Stimulated activated CD4-positive, alpha-beta T cell treated with anti-CD3 and anti-CD28 coated beads, Interleukin-4, amount 100 ng/mL, for 24 hours (primary cell): Measurements from ENCODE around the gene SAMD13.
A peak's percentile ranks its signal among the peaks of the same experiment; 100 is the strongest.

ENCODE experiments used
- DNase-seq: peaks from one replicate; pipeline ENCODE4 v3.0.0-alpha.2; 2020

SAMD13 gene

DNA sequence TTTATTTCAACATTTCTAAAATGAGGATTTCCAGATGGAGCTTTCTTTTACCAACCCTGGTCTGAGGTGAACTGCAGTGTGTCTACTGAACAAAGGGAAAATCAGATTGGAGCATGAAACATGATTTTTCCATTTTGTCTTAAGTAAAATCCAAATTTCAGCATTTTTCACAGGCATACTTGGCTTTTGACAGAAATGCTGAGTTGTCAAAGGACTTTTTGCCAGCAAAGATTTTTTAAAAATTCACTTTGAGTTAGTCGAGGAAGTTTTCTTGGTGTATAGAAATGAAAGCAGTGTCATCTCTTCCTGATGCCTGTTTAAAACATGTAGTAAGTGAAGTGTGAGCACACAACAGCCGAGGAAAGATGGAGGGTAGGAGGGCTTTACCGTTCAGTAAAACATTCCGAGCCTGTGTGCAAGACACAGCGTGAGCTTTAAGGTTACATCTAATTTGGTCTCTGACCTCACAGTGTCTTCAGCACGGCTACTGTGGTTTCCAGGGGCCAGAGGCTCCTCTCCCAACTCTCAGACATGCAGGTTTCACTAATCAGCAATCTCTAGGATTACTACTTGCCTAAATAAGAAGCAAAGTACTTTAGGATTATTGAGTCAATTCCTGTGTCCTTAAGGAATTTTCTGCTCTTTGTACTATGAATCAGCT lies 45.9 kb downstream of the SAMD13 start:
- no peak for DNase-seq

DNA sequence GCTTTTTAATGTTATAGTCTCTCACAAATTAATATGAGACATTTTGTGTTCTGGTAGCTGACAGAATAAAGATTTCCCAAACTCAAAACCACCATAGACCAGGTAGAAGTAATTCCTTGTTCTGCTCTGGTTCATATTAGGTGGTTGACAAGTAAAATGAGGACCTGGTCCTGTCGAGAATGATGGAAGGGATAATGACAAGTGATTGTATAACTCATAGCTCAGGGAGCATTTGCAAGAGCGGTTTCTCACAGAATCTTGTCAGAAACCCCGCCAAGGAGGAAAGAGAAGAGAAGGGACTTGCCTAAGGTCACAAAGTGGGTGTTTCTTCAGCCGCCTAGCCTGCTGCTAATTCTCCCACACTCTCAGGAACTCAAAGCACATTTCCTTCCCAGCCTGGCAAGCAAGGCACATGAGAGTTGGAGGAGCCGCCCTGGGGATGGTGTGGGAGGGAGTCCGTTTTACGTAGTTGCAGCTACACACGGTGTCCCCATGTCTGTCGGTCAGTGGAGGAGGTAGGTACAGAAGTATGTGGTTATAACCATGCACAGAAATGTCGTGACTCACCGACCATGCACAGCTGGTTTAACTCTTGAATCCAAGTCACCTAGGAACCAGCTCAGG lies 46.5 kb downstream of the SAMD13 start:
- DNase-seq: no peak

DNA sequence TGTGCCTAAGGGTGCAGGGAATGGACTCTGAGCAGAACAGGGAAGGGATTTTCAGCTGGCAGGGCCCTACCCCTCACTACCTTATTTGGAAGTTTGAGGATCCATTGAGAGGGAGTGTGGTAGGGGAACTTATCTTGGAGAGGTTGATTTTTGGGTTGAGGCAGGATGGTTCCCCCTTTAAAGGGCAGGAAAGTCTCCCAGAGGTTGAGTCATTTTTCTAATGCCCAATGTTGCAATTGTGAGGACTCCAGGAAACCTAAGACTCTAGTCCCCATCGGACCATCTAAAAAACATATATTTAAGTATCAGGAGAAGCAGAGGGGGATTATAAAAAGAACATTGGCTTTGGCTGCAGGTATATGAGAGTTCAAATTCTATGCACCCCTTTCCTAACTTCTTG lies 47.3 kb downstream of the SAMD13 start:
- DNase-seq: no peak

DNA sequence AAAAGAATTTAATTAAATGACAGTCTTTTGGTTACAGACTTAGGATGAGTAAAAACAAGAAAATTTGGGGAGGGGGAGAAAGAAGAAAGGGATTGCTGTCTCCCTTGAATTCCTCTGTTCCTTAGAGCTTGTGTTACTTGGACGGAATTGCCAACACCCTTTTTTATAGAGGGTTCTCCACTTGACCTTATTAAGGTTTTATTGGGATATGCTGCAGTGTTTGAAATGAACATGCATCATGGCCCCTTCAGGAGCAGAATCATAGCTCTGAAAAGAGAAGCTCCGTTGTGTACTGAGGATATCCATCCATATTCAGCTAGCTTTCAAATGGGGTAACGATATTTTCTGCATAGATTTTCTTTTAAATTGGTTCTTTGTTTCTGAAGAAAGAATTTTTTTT lies 48.6 kb downstream of the SAMD13 start:
- no peak for DNase-seq

DNA sequence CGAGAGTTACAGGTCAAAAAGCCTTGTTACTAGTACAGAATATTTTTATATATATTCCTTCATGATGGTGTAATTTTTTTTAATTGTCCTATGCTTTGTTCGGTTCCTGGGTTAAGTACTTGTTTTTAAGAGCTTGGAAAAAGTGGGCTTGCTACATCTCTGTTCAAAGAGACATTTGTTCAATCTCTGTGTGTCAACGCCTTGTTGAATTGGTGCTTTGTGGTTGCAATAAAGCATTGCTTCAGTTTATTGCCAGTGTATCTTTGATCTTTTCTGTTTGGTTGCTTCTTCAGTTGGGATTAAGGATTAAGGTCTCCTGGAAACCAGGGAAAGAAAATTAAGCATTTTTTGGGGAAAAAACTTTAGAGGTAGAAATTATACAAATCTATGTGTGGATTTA lies 49.0 kb downstream of the SAMD13 start:
- DNase-seq: no peak

DNA sequence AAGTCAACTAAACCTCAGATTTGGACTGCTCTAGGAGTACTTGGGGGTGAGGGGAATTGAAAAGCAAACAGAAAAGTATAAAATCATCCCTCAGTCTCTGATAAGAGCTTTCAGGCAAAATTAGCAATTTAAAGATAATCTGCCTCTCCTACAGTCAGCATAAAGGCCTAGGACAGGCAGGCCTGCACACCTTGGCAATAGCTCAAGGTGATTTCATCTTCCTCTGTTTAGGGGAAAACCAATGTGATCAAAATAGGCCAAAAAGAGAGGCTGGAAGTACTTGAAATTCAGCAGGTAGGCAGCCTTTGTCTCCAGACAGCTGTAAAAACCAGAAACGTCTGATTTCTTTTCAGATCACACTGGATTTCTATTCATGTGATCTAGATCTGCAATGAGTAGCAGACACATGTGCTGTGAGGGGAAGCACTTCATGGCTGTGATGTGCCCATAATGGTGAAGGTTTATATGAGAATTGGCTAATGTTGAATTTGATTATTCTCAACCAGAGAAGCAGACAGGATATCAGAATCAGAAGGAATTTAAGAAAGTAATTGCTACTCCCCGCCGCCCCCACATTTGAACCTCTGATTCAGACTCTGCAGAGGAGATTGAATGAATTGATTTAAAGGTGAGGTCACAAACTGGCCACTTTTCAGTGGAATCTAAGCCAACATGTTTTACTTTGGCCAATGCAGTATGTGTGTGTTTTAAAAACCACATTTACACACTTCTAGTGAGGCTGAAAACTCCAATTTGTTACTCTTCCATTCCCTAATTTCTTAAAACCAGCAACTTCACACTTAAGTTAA lies 51.0 kb downstream of the SAMD13 start:
- DNase-seq: no peak

DNA sequence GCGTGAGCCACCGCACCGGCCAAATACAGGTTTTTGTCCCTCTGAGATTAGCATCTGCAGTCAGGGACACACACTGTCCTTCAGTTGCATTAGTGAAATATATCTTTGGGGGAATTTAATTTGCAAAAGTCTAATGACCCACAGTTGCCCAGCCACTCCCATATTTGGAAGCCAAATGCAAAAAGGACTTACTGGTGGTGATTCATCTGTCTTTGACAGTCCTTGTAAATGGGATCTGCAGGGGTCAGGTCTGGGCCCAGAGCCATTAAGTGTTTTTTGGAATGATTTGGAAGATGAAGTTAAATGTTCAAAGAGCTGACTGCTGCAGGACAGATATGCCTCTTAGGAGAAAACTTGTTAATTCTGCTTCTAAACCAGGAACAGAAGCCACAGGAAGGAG lies 52.2 kb downstream of the SAMD13 start:
- no peak for DNase-seq

DNA sequence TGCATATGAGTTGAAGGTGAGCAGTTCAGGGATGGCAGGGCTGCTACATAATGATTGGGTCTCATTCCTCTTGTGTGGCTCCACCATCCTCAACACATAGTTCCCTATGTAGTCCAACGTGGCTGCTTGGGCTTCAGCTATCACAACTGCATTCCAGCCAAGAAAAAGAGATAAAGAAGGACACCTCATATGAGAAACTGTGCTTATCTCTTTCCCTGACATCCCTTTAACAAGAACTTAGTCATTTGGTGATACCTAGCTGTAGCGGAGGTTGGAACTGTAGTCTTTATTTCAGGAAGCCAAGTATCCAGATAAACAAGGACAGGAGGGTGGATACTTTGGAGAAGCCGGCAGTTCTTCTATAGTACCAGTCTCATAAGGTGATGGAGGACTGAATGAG lies 54.0 kb downstream of the SAMD13 start:
- DNase-seq: no peak

DNA sequence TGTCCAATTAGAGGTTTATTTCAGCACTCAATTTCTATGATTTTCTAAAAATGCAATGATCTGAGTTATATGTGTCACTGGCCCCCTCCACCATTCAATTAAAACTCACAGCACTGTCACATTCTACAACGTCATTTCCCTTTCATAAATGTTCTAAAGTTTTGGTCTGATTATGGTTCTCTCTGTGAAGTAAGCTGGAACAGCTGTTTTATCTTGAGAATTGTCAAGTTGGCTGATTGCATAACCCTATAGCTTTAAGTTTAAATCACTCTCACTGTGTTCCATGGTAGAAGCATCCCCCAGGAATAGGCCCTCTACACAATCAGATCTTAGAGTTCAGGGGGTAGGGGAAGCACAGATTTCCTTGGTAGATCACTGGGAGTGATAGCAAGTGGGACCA lies 55.4 kb downstream of the SAMD13 start:
- DNase-seq: no peak

DNA sequence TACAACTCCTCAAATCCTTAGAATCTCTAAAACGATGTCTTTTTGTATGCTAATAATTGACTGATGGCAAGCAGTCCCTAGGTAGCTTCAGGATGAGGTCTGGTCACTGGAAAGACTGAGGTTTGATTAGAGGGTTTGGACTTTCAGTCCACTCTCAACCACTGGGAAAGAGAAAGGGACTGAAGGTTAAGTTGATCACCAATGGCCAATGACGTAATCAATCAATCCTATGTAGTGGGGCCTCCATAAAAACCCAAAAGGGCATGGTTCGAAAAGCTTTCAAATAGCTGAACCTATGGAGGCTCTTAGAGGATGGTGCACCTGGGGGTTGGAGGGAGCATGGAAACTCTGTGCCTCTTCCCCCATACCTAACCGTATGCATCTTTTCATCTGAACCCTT lies 57.2 kb downstream of the SAMD13 start:
- no peak for DNase-seq

DNA sequence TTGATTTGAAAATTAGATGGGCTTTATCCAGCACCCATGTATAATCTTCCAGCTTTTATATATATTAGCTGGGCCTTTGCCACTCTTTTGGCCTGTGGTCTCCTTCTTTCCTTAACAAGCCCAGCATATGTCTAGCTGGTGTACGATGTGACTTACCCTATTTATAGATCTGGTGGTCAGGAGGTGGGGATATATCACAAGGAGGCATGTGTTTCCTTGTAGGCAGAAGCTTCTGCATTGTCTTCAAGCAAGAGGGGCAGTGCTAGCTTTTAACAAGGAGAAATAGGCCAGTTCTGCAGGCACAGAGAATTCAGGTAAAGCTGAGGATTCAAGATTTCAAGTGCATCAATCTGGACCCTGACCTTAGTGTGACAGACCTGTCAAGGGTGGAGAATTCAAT lies 58.8 kb downstream of the SAMD13 start:
- DNase-seq: no peak

DNA sequence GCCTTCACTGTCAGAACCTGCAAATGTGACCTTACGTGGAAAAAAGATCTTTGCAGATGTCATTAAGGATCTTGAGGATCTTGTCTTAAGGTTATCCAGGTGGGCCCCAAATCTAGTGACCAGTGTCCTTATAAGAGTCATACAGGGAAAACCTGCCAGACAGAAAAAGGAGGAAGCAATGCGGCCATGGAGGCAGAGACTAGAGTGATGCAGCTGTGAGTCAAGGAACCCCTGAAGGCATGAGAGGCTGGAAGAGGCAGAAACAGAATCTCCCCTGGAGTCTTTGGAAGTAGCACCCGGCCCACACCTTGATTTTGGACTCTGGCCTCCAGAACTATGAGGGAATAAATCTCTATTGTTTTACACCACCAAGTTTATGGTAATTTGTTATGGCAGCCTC lies 60.3 kb downstream of the SAMD13 start:
- no peak for DNase-seq

DNA sequence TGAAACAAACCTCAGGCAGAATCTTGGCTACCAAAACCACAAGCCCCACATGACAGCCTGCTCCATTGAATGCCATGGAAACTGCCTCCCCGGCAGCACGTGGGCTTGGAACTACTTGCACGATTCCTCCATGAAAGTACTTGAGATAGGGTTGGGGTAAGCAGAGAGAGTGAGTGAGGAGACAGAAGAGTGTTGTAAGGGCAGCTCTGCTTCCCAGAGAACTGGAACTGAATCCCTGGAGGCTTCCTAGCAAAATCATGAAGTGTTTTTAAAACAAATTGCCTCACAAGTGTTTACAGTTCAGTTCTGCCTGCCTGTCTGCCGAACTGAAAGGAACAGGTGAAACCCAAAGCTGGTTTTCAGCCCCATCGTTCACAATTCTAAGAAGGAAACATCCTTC lies 61.5 kb downstream of the SAMD13 start:
- no peak for DNase-seq

DNA sequence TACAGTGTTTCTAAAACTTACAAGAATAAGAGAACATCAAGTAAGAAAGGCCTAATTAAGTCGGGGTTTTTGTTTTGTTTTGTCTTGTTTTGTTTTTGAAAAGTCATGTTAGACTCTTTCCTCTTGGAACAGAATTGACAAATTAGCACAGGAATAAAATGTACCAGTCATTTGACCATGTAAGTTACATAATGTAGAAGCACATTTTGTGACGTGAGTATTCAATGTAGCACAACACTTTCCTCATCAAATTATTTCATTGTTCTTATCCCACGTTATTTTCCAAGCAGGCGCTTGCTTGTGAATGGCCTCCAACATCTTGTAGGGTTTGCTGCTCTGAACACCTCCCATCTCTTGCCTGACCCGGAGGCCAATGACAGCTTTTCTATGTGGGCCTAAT lies 62.1 kb downstream of the SAMD13 start:
- no peak for DNase-seq

DNA sequence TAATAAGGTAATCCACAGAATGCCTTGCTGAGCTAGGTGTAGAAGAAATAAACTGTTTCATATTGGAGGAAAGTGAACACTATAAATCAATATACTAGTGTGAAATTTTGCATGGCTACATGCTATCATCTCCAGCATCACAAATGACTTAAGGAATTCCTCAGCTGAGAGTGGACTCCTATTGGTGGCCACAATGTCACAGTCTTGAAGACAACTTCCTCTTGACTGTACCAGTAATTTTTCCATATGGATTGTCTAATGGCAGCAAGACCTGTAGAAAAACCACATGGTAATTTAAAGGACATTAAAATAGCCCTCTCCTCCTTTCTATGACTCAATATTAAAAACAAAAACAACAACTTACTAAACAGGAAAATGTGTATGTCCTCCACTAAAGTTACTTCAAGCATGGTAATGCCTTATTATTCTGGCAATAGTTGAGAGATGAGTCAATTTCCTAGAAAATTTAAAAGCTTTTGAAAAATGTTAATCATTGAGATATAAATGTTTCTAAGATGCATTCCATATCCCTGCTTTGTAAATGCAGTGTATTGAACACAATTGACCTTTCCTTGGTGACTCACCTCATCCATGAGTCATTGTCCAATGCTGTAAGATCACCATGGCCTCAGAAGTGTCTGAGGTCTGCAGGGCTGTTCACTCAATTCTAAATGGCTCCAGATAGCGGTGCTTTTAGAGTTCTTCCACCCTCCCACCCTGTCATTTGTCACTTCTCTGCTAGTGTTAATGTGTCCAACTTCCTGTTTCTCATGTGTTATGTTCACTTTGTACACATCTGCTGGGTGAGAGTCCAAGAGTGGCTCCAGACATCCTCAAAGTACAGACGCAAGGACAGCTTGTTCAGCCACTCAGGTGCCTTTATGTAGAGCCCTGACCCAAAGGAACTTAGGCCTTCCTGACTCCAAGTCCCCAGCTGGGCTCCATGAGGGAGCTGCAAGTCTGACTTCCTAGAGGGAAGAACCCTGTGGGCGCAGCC lies 64.0 kb downstream of the SAMD13 start:
- DNase-seq: peak; percentile 3

DNA sequence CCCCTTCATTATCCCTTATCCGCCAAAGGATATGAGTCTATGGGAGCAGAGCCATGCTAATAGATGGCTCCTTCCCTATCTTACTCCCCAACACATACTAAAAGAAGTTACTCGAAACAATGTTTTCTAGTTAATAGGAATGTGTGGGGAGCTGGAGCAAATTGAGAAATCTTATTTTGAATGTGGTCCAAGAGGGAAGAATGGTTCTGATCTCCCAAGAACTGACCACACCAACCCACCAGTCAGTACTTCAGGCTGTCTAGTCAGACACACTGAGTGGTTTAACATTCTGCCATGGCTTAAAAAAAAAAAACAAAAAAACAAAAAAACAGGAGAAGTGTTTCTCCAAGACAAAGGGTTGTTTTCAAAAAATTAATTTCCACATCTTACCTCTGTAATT lies 65.3 kb downstream of the SAMD13 start:
- no peak for DNase-seq

DNA sequence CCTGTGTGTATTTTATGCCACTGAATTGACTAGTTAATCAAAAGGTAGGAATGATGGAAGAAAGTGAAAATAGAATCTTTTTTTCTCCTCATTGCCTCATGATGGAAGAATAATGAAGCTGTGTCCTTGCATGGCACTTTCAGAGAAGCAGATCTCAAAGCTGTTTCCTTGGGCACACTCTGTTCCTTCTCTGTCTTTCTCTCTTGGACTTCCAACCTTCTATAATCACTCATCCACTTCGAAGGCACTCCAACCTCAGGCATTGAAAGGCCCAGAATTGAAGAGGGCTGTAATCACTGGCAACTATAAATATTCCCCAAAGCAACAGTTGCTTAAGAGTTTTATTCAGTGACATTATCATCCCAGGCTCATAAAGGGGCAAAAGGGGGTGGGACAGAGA lies 65.7 kb downstream of the SAMD13 start:
- no peak for DNase-seq

DNA sequence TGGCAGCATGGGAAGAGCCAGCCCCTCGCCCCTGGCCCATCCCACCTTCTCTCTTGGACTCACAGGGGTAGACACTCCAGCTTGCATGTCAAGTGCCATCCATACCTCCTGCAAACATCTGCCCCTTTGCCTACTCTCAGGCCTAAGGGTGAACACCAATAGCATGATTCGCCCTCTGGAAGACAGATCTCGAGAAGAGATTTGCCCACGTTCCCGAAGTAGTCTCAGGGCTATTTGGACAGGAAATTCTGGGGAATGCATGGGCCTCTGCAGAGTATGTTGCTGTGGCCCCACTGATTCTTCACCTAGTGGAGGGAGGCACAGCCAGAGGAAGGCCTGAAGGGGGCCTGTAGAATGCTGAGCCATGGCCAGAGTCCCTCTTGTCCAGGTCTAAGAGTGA lies 66.9 kb downstream of the SAMD13 start:
- no peak for DNase-seq

DNA sequence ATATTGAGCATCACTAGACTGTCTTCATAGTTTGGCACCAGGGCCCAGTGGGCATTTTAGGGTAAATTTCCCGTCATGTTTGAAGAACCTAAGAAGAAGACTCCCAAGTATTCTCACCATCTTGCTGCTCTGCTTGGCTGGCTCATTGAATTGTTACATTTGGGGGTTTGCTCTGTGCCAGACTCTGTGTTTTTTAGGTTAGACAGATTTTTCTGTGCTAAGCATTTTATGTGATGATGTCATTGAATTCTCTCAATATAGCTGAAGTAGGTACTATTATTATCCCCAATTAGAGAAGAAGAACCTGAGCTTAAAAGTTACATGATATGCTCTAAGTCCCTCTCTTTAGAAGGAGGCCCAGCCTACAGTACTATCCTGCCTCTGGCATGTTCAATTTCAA lies 68.8 kb downstream of the SAMD13 start:
- no peak for DNase-seq

DNA sequence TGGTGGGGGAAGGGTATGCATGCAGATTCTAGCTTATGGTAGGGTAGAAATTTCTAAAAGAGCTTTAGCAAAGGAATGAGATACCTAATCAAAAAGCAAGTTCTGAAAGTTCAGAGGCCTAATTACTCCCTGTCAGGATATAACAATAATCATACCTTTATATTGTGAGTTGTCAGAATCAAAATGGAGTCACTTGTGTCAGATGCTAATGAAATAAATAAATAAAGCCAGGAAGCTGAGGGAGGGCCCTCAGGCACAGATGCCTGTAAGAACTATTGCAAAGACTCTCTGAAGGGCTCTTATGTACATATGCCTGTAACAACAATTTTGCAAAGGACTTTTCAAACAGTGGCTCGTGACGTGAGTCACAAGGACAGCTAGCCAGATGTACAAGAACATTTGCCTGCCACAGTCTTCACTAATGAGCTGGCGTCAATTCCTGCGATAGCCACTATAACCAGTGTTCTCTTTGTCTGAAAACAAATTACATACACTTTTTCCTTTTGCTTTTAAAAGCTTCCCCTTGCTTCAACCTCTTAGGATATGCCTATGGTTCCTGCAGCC lies 69.4 kb downstream of the SAMD13 start:
- DNase-seq: no peak

DNA sequence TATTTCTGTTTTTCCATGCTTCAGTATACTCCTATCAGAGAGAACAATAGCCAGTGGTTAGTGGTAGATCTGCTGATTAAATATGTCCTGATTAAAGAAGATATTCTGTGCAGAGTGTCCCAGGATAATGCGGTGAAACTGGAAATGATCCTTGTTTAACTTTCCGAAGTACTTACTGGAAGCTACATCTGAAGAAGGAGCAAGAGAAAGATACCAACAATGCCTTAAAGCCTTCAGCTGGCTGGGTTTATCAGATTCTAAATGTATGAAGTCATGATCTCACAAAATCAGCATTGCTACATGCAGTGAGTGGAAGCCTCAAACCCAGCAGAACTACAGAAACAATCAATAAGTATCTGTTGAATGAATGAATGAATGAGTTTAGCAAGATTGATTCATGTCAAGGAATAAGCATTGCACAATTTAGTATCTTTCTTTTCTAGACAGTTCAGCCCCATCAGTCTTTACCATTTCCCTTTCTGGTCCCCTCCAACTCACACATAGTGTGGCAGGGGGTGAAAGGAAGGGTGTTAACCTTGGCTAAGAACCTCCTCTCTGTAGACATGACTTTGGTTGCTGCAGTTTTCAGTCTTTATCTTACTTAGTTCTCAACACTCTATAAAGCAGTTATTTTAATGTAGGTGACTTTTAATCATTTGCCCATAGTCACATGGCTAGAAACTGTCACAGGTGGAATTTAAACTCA lies 72.1 kb downstream of the SAMD13 start:
- no peak for DNase-seq
